ENCODE measurements around the gene SSBP3. TPM values are rescaled to one million over a fixed set of nuclear protein-coding genes. Genes with fewer than 3 reads are reported as not detected.
A peak's percentile ranks its signal among the peaks of the same experiment; 100 is the strongest.

SSBP3 gene
- total and polyA plus RNA-seq, 2 donors from 2014 or later: 33.3 to 49.6 TPM

DNA sequence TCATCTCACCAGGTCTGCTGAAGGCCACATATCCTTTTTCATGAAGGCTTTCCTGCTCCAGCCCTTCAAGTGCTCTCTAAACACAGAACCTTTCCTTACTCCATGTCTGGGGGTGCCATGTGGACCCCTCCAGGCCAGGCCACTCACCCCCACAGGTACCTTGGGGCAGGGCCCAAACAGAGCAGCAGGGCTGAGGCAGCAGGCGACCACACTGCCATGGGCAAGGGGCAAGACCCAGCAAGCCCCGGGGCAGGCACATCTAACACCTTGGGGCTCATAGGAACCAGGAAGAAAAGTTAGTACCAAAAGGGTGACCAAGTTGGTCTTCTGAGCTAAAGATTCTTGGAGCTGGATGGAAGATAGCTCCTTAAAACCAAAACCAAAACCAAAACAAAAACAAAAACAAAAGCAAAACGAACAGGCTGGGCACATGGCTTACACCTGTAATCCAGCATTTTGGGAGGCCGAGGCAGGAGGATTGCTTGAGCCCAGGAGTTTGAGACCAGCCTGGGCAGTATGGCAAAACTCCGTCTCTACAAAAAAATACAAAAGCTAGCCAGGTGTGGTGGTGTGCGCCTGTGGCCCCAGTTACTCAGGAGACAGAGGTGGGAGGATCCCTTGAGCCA lies 142.5 kb downstream of the SSBP3 start:
- Histone ChIP-seq H3K27me3 (ENCODE audit: control insufficient read depth, insufficient read depth, low read length) (no peaks in the 10 kb centered on the region), H3K9ac (ENCODE audit: low read length in 3 of 3) (peak overlapping the region in 1 of 3 donors; percentile 19), H3K9me3 (ENCODE audit: control insufficient read depth in 2 of 3, insufficient read depth in 1 of 3, low read length in 3 of 3) (no peaks in the 10 kb centered on the region), H3K4me1 (ENCODE audit: control insufficient read depth in 2 of 3, insufficient read depth in 2 of 3, low read depth in 1 of 3, low read length in 3 of 3) (peaks cover 0 to 6% (median 0%) of the 10 kb centered on the region in 3 donors), H3K27ac (ENCODE audit: low read depth in 2 of 2, low read length in 2 of 2) (no peak overlapping the region), H3K36me3 (ENCODE audit: control insufficient read depth in 2 of 3, insufficient read depth in 3 of 3, low read length in 3 of 3) (peaks cover 0 to 3% (median 0%) of the 10 kb centered on the region in 3 donors), H3K4me3 (ENCODE audit: low read length in 3 of 3) (no peak overlapping the region)
- FAIRE-seq (no peak), DNase-seq (peak in 1 of 5 donors; percentile 54)
- TF ChIP-seq, protein P1, sequence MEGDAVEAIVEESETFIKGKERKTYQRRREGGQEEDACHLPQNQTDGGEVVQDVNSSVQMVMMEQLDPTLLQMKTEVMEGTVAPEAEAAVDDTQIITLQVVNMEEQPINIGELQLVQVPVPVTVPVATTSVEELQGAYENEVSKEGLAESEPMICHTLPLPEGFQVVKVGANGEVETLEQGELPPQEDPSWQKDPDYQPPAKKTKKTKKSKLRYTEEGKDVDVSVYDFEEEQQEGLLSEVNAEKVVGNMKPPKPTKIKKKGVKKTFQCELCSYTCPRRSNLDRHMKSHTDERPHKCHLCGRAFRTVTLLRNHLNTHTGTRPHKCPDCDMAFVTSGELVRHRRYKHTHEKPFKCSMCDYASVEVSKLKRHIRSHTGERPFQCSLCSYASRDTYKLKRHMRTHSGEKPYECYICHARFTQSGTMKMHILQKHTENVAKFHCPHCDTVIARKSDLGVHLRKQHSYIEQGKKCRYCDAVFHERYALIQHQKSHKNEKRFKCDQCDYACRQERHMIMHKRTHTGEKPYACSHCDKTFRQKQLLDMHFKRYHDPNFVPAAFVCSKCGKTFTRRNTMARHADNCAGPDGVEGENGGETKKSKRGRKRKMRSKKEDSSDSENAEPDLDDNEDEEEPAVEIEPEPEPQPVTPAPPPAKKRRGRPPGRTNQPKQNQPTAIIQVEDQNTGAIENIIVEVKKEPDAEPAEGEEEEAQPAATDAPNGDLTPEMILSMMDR (IDR thresholded peaks at IDR 0.05; ENCODE audit: borderline replicate concordance, extremely low read depth, insufficient read depth): no peak
- intact Hi-C loops (cut with DNase I): loop anchor here (10.0 kb wide), 1 partner anchor 141 kb away; the partner anchor contains the start of gene SSBP3

DNA sequence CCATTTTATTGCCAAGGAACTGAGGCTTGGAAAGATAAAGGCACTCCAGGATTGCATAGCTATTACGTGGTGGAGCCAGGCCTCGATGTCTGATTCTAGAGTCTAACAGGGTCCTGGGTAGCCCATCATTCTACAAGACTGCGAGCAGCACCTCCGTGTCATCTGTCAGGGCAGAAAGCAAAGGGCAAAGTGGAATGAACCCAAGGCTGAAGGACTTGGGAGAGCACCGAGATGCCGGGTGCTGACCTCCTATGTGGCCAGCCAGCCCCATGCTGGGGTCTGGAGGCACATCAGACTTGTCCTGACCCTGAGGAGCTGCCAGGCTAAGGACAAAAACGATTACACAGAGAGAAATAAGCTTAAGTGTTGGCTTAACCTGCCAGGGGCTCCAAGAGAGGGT lies 143.9 kb downstream of the SSBP3 start:
- TF ChIP-seq, protein P1 (IDR thresholded peaks at IDR 0.05; ENCODE audit: borderline replicate concordance, extremely low read depth, insufficient read depth): no peak
- no peak for FAIRE-seq
- Histone ChIP-seq H3K9ac (ENCODE audit: low read length in 3 of 3) (no peak overlapping the region), H3K9me3 (ENCODE audit: control insufficient read depth in 2 of 3, insufficient read depth in 1 of 3, low read length in 3 of 3) (no peaks in the 10 kb centered on the region), H3K4me1 (ENCODE audit: control insufficient read depth in 2 of 3, insufficient read depth in 2 of 3, low read depth in 1 of 3, low read length in 3 of 3) (peaks cover 0 to 9% (median 0%) of the 10 kb centered on the region in 3 donors), H3K4me3 (ENCODE audit: low read length in 3 of 3) (no peak overlapping the region), H3K27me3 (ENCODE audit: control insufficient read depth, insufficient read depth, low read length) (no peaks in the 10 kb centered on the region), H3K27ac (ENCODE audit: low read depth in 2 of 2, low read length in 2 of 2) (no peak overlapping the region), H3K36me3 (ENCODE audit: control insufficient read depth in 2 of 3, insufficient read depth in 3 of 3, low read length in 3 of 3) (peaks cover 0 to 3% (median 3%) of the 10 kb centered on the region in 3 donors)
- DNase-seq: peak in 1 of 5 donors; percentile 37
- intact Hi-C loops (cut with DNase I): loop anchor here (10.0 kb wide), 1 partner anchor 143 kb away; the partner anchor contains the start of gene SSBP3

DNA sequence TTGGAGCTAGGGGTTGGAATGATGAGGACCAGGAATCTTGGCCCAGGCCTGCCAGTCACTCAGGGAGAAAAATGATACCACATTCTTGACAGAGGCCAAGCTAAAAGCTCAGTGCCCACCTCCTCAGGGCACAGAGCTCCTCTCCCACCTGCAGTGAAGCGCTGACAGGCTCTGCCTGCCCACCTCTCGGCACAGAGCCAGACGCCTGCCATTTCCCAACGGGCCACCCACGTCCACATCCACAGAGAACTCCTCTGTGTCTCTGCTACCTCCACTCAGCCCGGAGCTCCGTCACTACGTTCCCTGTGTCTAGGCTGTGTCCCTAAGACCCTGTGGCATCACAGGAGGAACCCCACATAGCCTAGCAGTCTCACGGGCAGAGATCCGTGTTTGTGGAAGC lies 145.4 kb downstream of the SSBP3 start:
- Histone ChIP-seq H3K27ac (ENCODE audit: low read depth in 2 of 2, low read length in 2 of 2) (no peak overlapping the region), H3K27me3 (ENCODE audit: control insufficient read depth, insufficient read depth, low read length) (no peaks in the 10 kb centered on the region), H3K36me3 (ENCODE audit: control insufficient read depth in 2 of 3, insufficient read depth in 3 of 3, low read length in 3 of 3) (peaks cover 0 to 3% (median 3%) of the 10 kb centered on the region in 3 donors), H3K9ac (ENCODE audit: low read length in 3 of 3) (no peak overlapping the region), H3K9me3 (ENCODE audit: control insufficient read depth in 2 of 3, insufficient read depth in 1 of 3, low read length in 3 of 3) (no peaks in the 10 kb centered on the region), H3K4me1 (ENCODE audit: control insufficient read depth in 2 of 3, insufficient read depth in 2 of 3, low read depth in 1 of 3, low read length in 3 of 3) (peaks cover 0 to 14% (median 0%) of the 10 kb centered on the region in 3 donors), H3K4me3 (ENCODE audit: low read length in 3 of 3) (no peak overlapping the region)
- TF ChIP-seq, protein P1 (IDR thresholded peaks at IDR 0.05; ENCODE audit: borderline replicate concordance, extremely low read depth, insufficient read depth): no peak
- DNase-seq (peak in 1 of 5 donors; percentile 31), FAIRE-seq (no peak)
- intact Hi-C loops (cut with DNase I): loop anchor here (10.0 kb wide), 1 partner anchor 144 kb away; the partner anchor contains the start of gene SSBP3
